ENCODE data around the gene ERFL. TPM values are rescaled to one million over a fixed set of nuclear protein-coding genes. Genes with fewer than 3 reads are reported as not detected.

The ERFL gene
- polyA plus RNA-seq, 2 donors = 0.07 to 0.24 TPM

- Histone ChIP-seq H3K4me1 (ENCODE audit: control insufficient read depth in 2 of 2, insufficient read depth in 2 of 2, low read length in 1 of 2) (peaks cover 12 to 17% of the 10 kb centered on the region in 2 donors), H3K27me3 (ENCODE audit: control insufficient read depth in 1 of 2, insufficient read depth in 2 of 2, low read length in 2 of 2) (no peaks in the 10 kb centered on the region), H3K9me3 (ENCODE audit: control insufficient read depth in 2 of 2, insufficient read depth in 1 of 2, low read depth in 1 of 2, low read length in 1 of 2) (no peaks in the 10 kb centered on the region), H3K4me3 (ENCODE audit: low read depth in 1 of 2, low read length in 2 of 2) (peak overlapping the region in 1 of 2 donors; percentile 98), H3K36me3 (ENCODE audit: control insufficient read depth in 2 of 2, insufficient read depth in 2 of 2, low read length in 1 of 2) (peaks cover 9 to 33% of the 10 kb centered on the region in 2 donors), H3K27ac (ENCODE audit: low read depth in 2 of 2, low read length in 1 of 2) (no peak overlapping the region)
- WGBS, 2 donors = 60 to 69% methylated on average over 9 of the region's 9 CpGs
Measured at GRCh38 chr19:41861846-41862245, 66.4 kb downstream of the ERFL start.

DNA sequence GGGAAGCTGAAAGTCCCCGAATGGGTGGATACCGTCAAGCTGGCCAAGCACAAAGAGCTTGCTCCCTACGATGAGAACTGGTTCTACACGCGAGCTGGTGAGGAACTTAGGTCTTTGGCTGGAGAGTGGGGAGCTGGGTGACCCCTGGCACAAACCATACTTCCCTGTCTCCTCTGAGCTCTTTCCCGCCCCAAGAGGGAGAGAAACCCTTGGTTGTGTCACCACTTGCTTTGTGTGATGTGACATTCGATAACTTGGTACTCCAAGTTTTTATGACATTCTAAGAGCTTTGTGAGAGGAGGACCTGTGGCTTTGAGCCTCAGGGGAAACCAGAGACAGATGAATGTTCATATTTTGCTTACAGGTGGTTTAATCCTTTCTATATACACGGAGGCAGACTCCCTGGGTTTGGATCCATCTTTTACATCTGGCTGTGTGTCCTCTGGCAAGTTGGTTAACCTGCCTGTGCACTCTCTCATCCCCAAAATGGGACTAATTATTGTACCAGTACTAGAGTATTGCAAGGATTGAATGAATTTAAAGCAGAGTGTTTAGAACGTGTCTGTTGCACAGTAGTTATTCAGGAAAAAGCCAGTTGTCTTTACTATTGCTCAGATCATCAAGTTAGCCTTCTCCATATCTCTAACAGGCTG lies 67.0 kb downstream of the ERFL start:
- Histone ChIP-seq H3K27ac (ENCODE audit: low read depth in 2 of 2, low read length in 1 of 2) (peak overlapping the region; percentile 89 to 97), H3K4me1 (ENCODE audit: control insufficient read depth in 2 of 2, insufficient read depth in 2 of 2, low read length in 1 of 2) (peaks cover 12 to 16% of the 10 kb centered on the region in 2 donors), H3K27me3 (ENCODE audit: control insufficient read depth in 1 of 2, insufficient read depth in 2 of 2, low read length in 2 of 2) (no peaks in the 10 kb centered on the region), H3K9me3 (ENCODE audit: control insufficient read depth in 2 of 2, insufficient read depth in 1 of 2, low read depth in 1 of 2, low read length in 1 of 2) (no peaks in the 10 kb centered on the region), H3K4me3 (ENCODE audit: low read depth in 1 of 2, low read length in 2 of 2) (peak overlapping the region; percentile 86 to 98), H3K36me3 (ENCODE audit: control insufficient read depth in 2 of 2, insufficient read depth in 2 of 2, low read length in 1 of 2) (peaks cover 9 to 31% of the 10 kb centered on the region in 2 donors)
- WGBS, 2 donors = 26% methylated on average over 9 of the region's 9 CpGs

DNA sequence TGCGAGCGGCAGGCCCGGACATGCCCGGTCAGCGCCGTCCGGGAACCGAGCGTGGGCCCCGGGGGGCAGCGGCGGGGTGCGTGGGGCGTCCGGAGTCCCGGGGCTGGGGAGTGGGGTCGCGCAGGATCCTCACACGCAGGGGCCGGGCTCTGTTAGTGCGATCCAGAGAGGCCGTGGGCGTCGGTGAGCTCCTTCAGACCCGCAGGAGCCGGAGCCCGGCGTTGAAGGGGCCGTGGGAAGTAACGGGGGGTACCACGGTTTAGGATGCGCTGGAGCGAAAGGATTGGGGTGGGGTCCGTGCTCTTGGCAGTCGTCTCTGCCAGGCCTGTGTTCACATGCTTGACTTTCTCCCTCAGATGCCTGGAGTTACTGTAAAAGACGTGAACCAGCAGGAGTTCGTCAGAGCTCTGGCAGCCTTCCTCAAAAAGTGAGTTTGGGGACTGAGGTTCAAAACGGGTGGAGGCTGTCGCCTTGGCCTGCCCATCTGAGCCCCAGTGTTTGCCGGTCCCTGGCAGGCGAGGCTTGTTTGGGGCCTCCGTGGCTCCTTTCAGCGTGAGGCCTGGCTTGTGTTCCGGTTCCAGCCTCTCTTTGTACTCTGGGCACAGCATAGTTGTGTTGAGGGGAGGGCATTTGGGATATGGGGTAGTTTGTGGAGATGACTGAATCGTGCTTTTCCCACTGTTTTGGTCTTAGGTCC lies 67.7 kb downstream of the ERFL start:
- H3K27me3 ChIP-seq (ENCODE audit: control insufficient read depth in 1 of 2, insufficient read depth in 2 of 2, low read length in 2 of 2) = no peaks in the 10 kb centered on the region
- H3K27ac ChIP-seq (ENCODE audit: low read depth in 2 of 2, low read length in 1 of 2) = peak overlapping the region; percentile 89 to 97
- peak overlapping the region; percentile 86 to 98 for H3K4me3 ChIP-seq (ENCODE audit: low read depth in 1 of 2, low read length in 2 of 2)
- peaks cover 9 to 29% of the 10 kb centered on the region in 2 donors for H3K36me3 ChIP-seq (ENCODE audit: control insufficient read depth in 2 of 2, insufficient read depth in 2 of 2, low read length in 1 of 2)
- H3K4me1 ChIP-seq (ENCODE audit: control insufficient read depth in 2 of 2, insufficient read depth in 2 of 2, low read length in 1 of 2) = peaks cover 12 to 14% of the 10 kb centered on the region in 2 donors
- no peaks in the 10 kb centered on the region for H3K9me3 ChIP-seq (ENCODE audit: control insufficient read depth in 2 of 2, insufficient read depth in 1 of 2, low read depth in 1 of 2, low read length in 1 of 2)
- WGBS, 2 donors = 1% methylated on average over 45 of the region's 45 CpGs

GRCh38 chr19:41859618-41860418 lies 68.4 kb downstream of the ERFL start, which contains the start of gene RPS19:
TSS of gene RPS19 (plus strand) at chr19:41860255. CDS start at chr19:41860775, 520 bp downstream.
- WGBS, 2 donors = 0% methylated on average over 76 of the region's 76 CpGs
- peaks cover 6 to 26% of the 10 kb centered on the region in 2 donors for H3K36me3 ChIP-seq (ENCODE audit: control insufficient read depth in 2 of 2, insufficient read depth in 2 of 2, low read length in 1 of 2)

GRCh38 chr19:41859213-41859617 lies 69.0 kb downstream of the ERFL start:
- Histone ChIP-seq H3K4me1 (ENCODE audit: control insufficient read depth in 2 of 2, insufficient read depth in 2 of 2, low read length in 1 of 2) (peaks cover 12 to 14% of the 10 kb centered on the region in 2 donors), H3K4me3 (ENCODE audit: low read depth in 1 of 2, low read length in 2 of 2) (peak overlapping the region in 1 of 2 donors; percentile 86), H3K27ac (ENCODE audit: low read depth in 2 of 2, low read length in 1 of 2) (peak overlapping the region; percentile 63 to 89), H3K27me3 (ENCODE audit: control insufficient read depth in 1 of 2, insufficient read depth in 2 of 2, low read length in 2 of 2) (no peaks in the 10 kb centered on the region), H3K9me3 (ENCODE audit: control insufficient read depth in 2 of 2, insufficient read depth in 1 of 2, low read depth in 1 of 2, low read length in 1 of 2) (no peaks in the 10 kb centered on the region), H3K36me3 (ENCODE audit: control insufficient read depth in 2 of 2, insufficient read depth in 2 of 2, low read length in 1 of 2) (peaks cover 6 to 21% of the 10 kb centered on the region in 2 donors)
- 2 to 4% methylated on average over 8 of the region's 8 CpGs for WGBS, 2 donors

More at GRCh38 chr19:41859618-41860418, 68.4 kb downstream of the ERFL start, which contains the start of gene RPS19:
- Histone ChIP-seq H3K27me3 (ENCODE audit: control insufficient read depth in 1 of 2, insufficient read depth in 2 of 2, low read length in 2 of 2) (no peaks in the 10 kb centered on the region), H3K4me1 (ENCODE audit: control insufficient read depth in 2 of 2, insufficient read depth in 2 of 2, low read length in 1 of 2) (peaks cover 12 to 14% of the 10 kb centered on the region in 2 donors), H3K4me3 (ENCODE audit: low read depth in 1 of 2, low read length in 2 of 2) (peak within 1 kb of the TSS; percentile 86 to 98), H3K27ac (ENCODE audit: low read depth in 2 of 2, low read length in 1 of 2) (peak within 1 kb of the TSS; percentile 89 to 97), H3K9me3 (ENCODE audit: control insufficient read depth in 2 of 2, insufficient read depth in 1 of 2, low read depth in 1 of 2, low read length in 1 of 2) (no peaks in the 10 kb centered on the region)

Other genes starting within 250 kb of the ERFL start
- gene CEACAM7, start 240.2 kb downstream of the ERFL start, polyA plus RNA-seq = 10 to 100 TPM; 59.6 to 96.6 TPM
- 100 to 1,000 TPM; 148 to 172 TPM for gene CEACAM5, start 219.8 kb downstream of the ERFL start, polyA plus RNA-seq
- 100 to 1,000 TPM; 120 to 141 TPM for gene CEACAM6, start 172.9 kb downstream of the ERFL start, polyA plus RNA-seq
- 1 to 10 TPM in 1 of 2 donors, under 1 TPM in 1; 0.76 to 3.1 TPM for gene CEACAM3, start 131.9 kb downstream of the ERFL start, polyA plus RNA-seq
- gene LYPD4, start 83.8 kb downstream of the ERFL start, polyA plus RNA-seq = not detected
- gene DMRTC2, start 83.4 kb downstream of the ERFL start, polyA plus RNA-seq = under 1 TPM in 1 of 2 donors, not detected in 1; 0.18 TPM
- gene RPS19, start 68.2 kb downstream of the ERFL start, polyA plus RNA-seq = 1,000 to 10,000 TPM; 2,678 to 3,536 TPM
- gene CD79A, start 51.2 kb downstream of the ERFL start, polyA plus RNA-seq = under 1 TPM; 0.31 to 0.57 TPM
- 100 to 1,000 TPM in 1 of 2 donors, 10 to 100 TPM in 1; 51.2 to 104 TPM for gene ARHGEF1, start 45.3 kb downstream of the ERFL start, polyA plus RNA-seq
- 100 to 1,000 TPM in 1 of 2 donors, 10 to 100 TPM in 1; 77.7 to 121 TPM for gene RABAC1, start 30.9 kb upstream of the ERFL start, polyA plus RNA-seq
- gene ATP1A3, start 65.8 kb upstream of the ERFL start, polyA plus RNA-seq = under 1 TPM; 0.12 TPM
- 1 to 10 TPM; 1.1 to 1.4 TPM for gene GRIK5, start 141.8 kb upstream of the ERFL start, polyA plus RNA-seq
- gene ZNF574, start 147.7 kb upstream of the ERFL start, polyA plus RNA-seq = 1 to 10 TPM; 6.5 to 8.9 TPM
- under 1 TPM; 0.39 to 0.79 TPM for gene POU2F2, start 204.0 kb upstream of the ERFL start, polyA plus RNA-seq